Trophoblast cell (in vitro differentiated cells and primary cell): Measurements from ENCODE around the gene CNPPD1.

ENCODE experiments used
- DNase-seq, 2 donors: peaks; one replicate each; pipeline ENCODE4 v3.0.0-alpha.2; 2016
- H2AFZ ChIP-seq: 2 replicates; pipeline ENCODE4 v1.6.1; 2013; ENCODE audit warnings: low read length, moderate library complexity, mild to moderate bottlenecking; ENCODE audit not compliant: insufficient read depth, poor library complexity
- H2AK5ac ChIP-seq: 2 replicates; pipeline ENCODE4 v1.6.1; 2013; ENCODE audit warnings: mild to moderate bottlenecking, low read length
- H2BK120ac ChIP-seq: 2 replicates; pipeline ENCODE4 v1.6.1; 2013; ENCODE audit warnings: low read length, mild to moderate bottlenecking, moderate library complexity; ENCODE audit not compliant: insufficient read depth, poor library complexity
- H2BK12ac ChIP-seq: 2 replicates; pipeline ENCODE4 v1.6.1; 2013; ENCODE audit warnings: mild to moderate bottlenecking, low read length, moderate library complexity
- H2BK5ac ChIP-seq: 2 replicates; pipeline ENCODE4 v1.6.1; 2013; ENCODE audit warnings: low read length, low read depth, moderate library complexity, mild to moderate bottlenecking; ENCODE audit not compliant: poor library complexity
- H3K14ac ChIP-seq: 2 replicates; pipeline ENCODE4 v1.6.1; 2013; ENCODE audit warnings: mild to moderate bottlenecking, low read length
- H3K18ac ChIP-seq: 2 replicates; pipeline ENCODE4 v1.6.1; 2013; ENCODE audit warnings: mild to moderate bottlenecking, low read length
- H3K23ac ChIP-seq: 2 replicates; pipeline ENCODE4 v1.6.1; 2013; ENCODE audit warnings: low read length
- H3K27ac ChIP-seq: 2 replicates; pipeline ENCODE4 v1.5.1; 2013; ENCODE audit warnings: low read depth, mild to moderate bottlenecking, inconsistent platforms, low read length, moderate library complexity
- H3K27me3 ChIP-seq: 2 replicates; pipeline ENCODE4 v1.6.1; 2013; ENCODE audit warnings: inconsistent platforms, mild to moderate bottlenecking, low read length, moderate library complexity; ENCODE audit not compliant: insufficient read depth
- H3K36me3 ChIP-seq, 2 experiments: 1 replicate in 1 of 2; 2 replicates in 1 of 2; pipeline ENCODE4 v1.6.1; 2013; ENCODE audit warnings: low read length in 2 of 2, mild to moderate bottlenecking in 2 of 2, moderate library complexity in 1 of 2; ENCODE audit not compliant: insufficient read depth in 2 of 2, control insufficient read depth in 1 of 2
- H3K4ac ChIP-seq: 2 replicates; pipeline ENCODE4 v1.6.1; 2013; ENCODE audit warnings: low read depth, mild to moderate bottlenecking, low read length, moderate library complexity
- H3K4me1 ChIP-seq, 2 experiments: 1 replicate in 1 of 2; 2 replicates in 1 of 2; pipeline ENCODE4 v1.6.1; 2013; ENCODE audit warnings: low read length in 2 of 2, mild to moderate bottlenecking in 2 of 2, moderate library complexity in 1 of 2; ENCODE audit not compliant: insufficient read depth in 2 of 2, control insufficient read depth in 1 of 2
- H3K4me2 ChIP-seq: 2 replicates; pipeline ENCODE4 v1.6.1; 2013; ENCODE audit warnings: inconsistent platforms, mild to moderate bottlenecking, low read length, moderate library complexity
- H3K4me3 ChIP-seq: 2 replicates; pipeline ENCODE4 v1.5.1; 2013; ENCODE audit warnings: mild to moderate bottlenecking, low read depth, low read length, inconsistent platforms
- H3K79me1 ChIP-seq: one replicate; pipeline ENCODE4 v1.6.1; 2013; ENCODE audit warnings: low read length
- H3K79me2 ChIP-seq: 2 replicates; pipeline ENCODE4 v1.6.1; 2013; ENCODE audit warnings: low read length, mild to moderate bottlenecking; ENCODE audit not compliant: control insufficient read depth, insufficient read depth, poor library complexity
- H3K9ac ChIP-seq: 2 replicates; pipeline ENCODE4 v1.6.1; 2013; ENCODE audit warnings: mild to moderate bottlenecking, low read length
- H3K9me3 ChIP-seq: 2 replicates; pipeline ENCODE4 v1.6.1; 2013; ENCODE audit warnings: low read depth, mild to moderate bottlenecking, control low read depth, inconsistent platforms, low read length; ENCODE audit not compliant: insufficient read depth
- H4K12ac ChIP-seq: 2 replicates; pipeline ENCODE4 v1.6.1; 2013; ENCODE audit warnings: low read depth, mild to moderate bottlenecking, low read length, moderate library complexity
- H4K8ac ChIP-seq: 2 replicates; pipeline ENCODE4 v1.6.1; 2013; ENCODE audit warnings: low read depth, mild to moderate bottlenecking, low read length, moderate library complexity
- H4K91ac ChIP-seq: one replicate; pipeline ENCODE4 v1.6.1; 2013; ENCODE audit warnings: low read depth, mild to moderate bottlenecking, low read length, moderate library complexity
- WGBS: extraction: QIAGEN DNeasy Blood & Tissue Kit; methylation state at CpG from one replicate; pipeline ENCODE4 v1.1.7; 2013; ENCODE audit warnings: missing lambda C conversion rate; ENCODE audit not compliant: insufficient read length, insufficient coverage; ENCODE audit errors: extremely low coverage; 5-methylcytosine and 5-hydroxymethylcytosine counted together

Gene CNPPD1

GRCh38 chr2:219168932-219169331 is 7.8 kb downstream of the CNPPD1 start:
- H3K4me3 ChIP-seq, result no peak overlapping the region
- peaks cover 11 to 13% of the 10 kb centered on the region in 2 experiments for H3K36me3 ChIP-seq
- H2BK5ac ChIP-seq, result no peak overlapping the region
- no peak overlapping the region for H2AFZ ChIP-seq
- H2BK12ac ChIP-seq, result no peak overlapping the region
- no peaks in the 10 kb centered on the region for H3K9me3 ChIP-seq
- H3K23ac ChIP-seq, result no peak overlapping the region
- no peak overlapping the region for H3K18ac ChIP-seq
- H3K27me3 ChIP-seq, result no peaks in the 10 kb centered on the region
- DNase-seq, result no peak
- H4K8ac ChIP-seq, result no peak overlapping the region
- H3K4me2 ChIP-seq, result no peak overlapping the region
- H4K12ac ChIP-seq, result no peak overlapping the region
- H3K79me1 ChIP-seq, result peaks cover 3% of the 10 kb centered on the region
- H3K14ac ChIP-seq, result no peak overlapping the region
- no peaks in the 10 kb centered on the region for H3K79me2 ChIP-seq
- H3K27ac ChIP-seq, result no peak overlapping the region
- H2BK120ac ChIP-seq, result no peak overlapping the region
- peaks cover 0 to 3% of the 10 kb centered on the region in 2 experiments for H3K4me1 ChIP-seq
- H4K91ac ChIP-seq, result no peak overlapping the region
- H3K9ac ChIP-seq, result no peak overlapping the region
- no peak overlapping the region for H3K4ac ChIP-seq
- H2AK5ac ChIP-seq, result no peak overlapping the region

- Histone ChIP-seq H2AK5ac (no peak overlapping the region), H4K12ac (no peak overlapping the region), H3K4me1 (peaks cover 0 to 3% of the 10 kb centered on the region in 2 experiments), H2BK120ac (no peak overlapping the region), H3K4ac (no peak overlapping the region), H3K9me3 (no peaks in the 10 kb centered on the region), H2BK5ac (no peak overlapping the region), H3K18ac (no peak overlapping the region), H3K27me3 (no peaks in the 10 kb centered on the region), H3K27ac (no peak overlapping the region), H3K4me3 (no peak overlapping the region), H3K79me1 (peaks cover 3% of the 10 kb centered on the region), H3K23ac (no peak overlapping the region), H3K9ac (no peak overlapping the region), H3K36me3 (peaks cover 11 to 13% of the 10 kb centered on the region in 2 experiments), H4K8ac (no peak overlapping the region), H3K4me2 (no peak overlapping the region), H3K79me2 (no peaks in the 10 kb centered on the region), H2AFZ (no peak overlapping the region), H4K91ac (no peak overlapping the region), H2BK12ac (no peak overlapping the region), H3K14ac (no peak overlapping the region)
- DNase-seq, result no peak
- WGBS, result no CpG with 5 or more reads among the region's 6 CpGs
Observed at GRCh38 chr2:219168526-219168925, 8.2 kb downstream of the CNPPD1 start.

GRCh38 chr2:219167997-219168396 is 8.7 kb downstream of the CNPPD1 start:
- Histone ChIP-seq H3K36me3 (peaks cover 7 to 9% of the 10 kb centered on the region in 2 experiments), H3K23ac (no peak overlapping the region), H3K18ac (no peak overlapping the region), H3K4me2 (no peak overlapping the region), H3K9ac (no peak overlapping the region), H3K27me3 (no peaks in the 10 kb centered on the region), H2BK120ac (no peak overlapping the region), H3K9me3 (no peaks in the 10 kb centered on the region), H4K8ac (no peak overlapping the region), H3K14ac (no peak overlapping the region), H3K79me1 (peaks cover 3% of the 10 kb centered on the region), H3K4me1 (peaks cover 0 to 3% of the 10 kb centered on the region in 2 experiments), H4K91ac (no peak overlapping the region), H3K27ac (no peak overlapping the region), H4K12ac (no peak overlapping the region), H2AK5ac (no peak overlapping the region), H2AFZ (no peak overlapping the region), H3K4ac (no peak overlapping the region), H3K79me2 (no peaks in the 10 kb centered on the region), H2BK12ac (no peak overlapping the region), H2BK5ac (no peak overlapping the region), H3K4me3 (no peak overlapping the region)
- DNase-seq, result no peak
- WGBS, result no CpG with 5 or more reads among the region's 5 CpGs

DNA sequence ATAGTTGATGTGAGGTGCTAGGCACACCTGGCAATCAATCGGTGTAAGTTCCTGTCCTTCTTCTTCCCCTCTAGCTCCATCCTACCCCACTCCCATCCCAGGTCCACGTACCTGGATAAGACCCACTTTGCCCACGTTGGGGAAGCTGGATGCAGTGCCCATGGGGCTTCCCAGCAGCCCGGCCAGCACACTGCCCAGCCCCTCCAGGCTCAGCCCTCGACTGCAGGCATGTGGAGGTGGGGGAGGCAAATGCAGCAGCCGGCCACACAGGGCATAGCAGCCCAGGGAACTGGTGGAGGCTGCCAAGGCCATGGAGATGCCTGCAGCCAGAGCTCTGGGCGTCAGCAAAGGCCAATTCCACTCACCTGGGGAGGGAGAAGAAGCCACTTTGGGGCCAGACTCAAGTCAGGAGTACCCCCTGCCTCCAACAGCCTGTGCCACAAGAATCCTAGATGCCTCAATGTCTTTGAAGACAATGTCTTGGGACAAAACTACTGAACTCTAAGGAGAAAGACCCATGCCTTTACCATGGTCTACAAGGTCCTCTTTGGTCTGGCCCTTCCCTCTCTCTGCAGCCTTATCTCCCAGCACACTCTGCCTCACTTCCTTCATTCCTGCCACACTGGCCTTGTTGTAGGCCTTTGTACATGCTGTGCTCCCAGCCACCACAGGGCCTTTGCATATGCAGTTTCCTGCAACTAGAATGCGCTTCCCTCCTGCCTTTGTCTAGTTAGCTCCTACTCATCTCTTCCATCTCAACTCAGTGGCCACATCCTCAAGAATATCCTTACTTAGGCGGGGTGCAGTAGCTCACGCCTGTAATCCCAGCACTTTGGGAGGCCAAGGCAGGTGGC is 11.4 kb downstream of the CNPPD1 start:
- Histone ChIP-seq H4K91ac (no peak overlapping the region), H3K79me2 (peaks cover 2% of the 10 kb centered on the region), H3K36me3 (no peaks in the 10 kb centered on the region), H3K79me1 (peaks cover 2% of the 10 kb centered on the region), H3K18ac (no peak overlapping the region), H2BK5ac (no peak overlapping the region), H3K14ac (no peak overlapping the region), H2AK5ac (no peak overlapping the region), H3K4me3 (no peak overlapping the region), H3K27ac (no peak overlapping the region), H4K12ac (no peak overlapping the region), H2AFZ (no peak overlapping the region), H2BK120ac (no peak overlapping the region), H3K9me3 (no peaks in the 10 kb centered on the region), H3K4ac (no peak overlapping the region), H3K23ac (no peak overlapping the region), H3K27me3 (no peaks in the 10 kb centered on the region), H4K8ac (no peak overlapping the region), H3K4me1 (peaks cover 0 to 5% of the 10 kb centered on the region in 2 experiments), H3K9ac (no peak overlapping the region), H3K4me2 (no peak overlapping the region), H2BK12ac (no peak overlapping the region)
- no CpG with 5 or more reads among the region's 10 CpGs for WGBS
- no peak for DNase-seq
